HepG2 (cell line): Measurements from ENCODE around the gene KDM6B. TPM values are rescaled to one million over a fixed set of nuclear protein-coding genes. Genes with fewer than 3 reads are reported as not detected.

ENCODE experiments used
- ATAC-seq: fragments of 200-7000 bp; cut with Tn5 transposase; 3 replicates; pipeline ENCODE4 v1.9.1; 2020; ENCODE audit warnings: mild to moderate bottlenecking, moderate library complexity
- BruUV-seq: library from RNA; stranded (reverse); fragments of 400-500 nt; replicated peaks from 2 replicates; lab custom pipeline; 2021; lab: Mats Ljungman, UMichigan
- CTCF ChIA-PET: fragments of 300-600 bp; formaldehyde crosslinking; extraction: SDS; loops from one replicate; lab custom pipeline; 2021; ENCODE audit warnings: low total read pairs, inconsistent platforms, low intra/inter-chr PET ratio; lab: Yijun Ruan, JAX
- POLR2A ChIA-PET: fragments of 350-600 bp; sonication (Branson Sonifier 250); formaldehyde crosslinking; loops from one replicate; lab custom pipeline; 2020; ENCODE audit warnings: antibody characterized with exemption, inconsistent platforms; lab: Yijun Ruan, JAX
- DNase-seq: peaks from one replicate; pipeline ENCODE4 v3.0.0-alpha.2; 2015; ENCODE audit warnings: low spot score
- FAIRE-seq: peaks from 3 replicates; lab custom pipeline; 2011; peaks lifted over from hg19 to GRCh38; lab: Jason Lieb, UNC
- H2AFZ ChIP-seq: one replicate; pipeline ENCODE4 v1.6.1; 2011; ENCODE audit warnings: low read length, inconsistent platforms
- H3K27ac ChIP-seq: fragments of 300-600 bp; 3 replicates; pipeline ENCODE4 v1.8.0; 2011; ENCODE audit warnings: mixed run types, mild to moderate bottlenecking, mixed read lengths, low read length, inconsistent platforms; ENCODE audit not compliant: insufficient read depth; ENCODE audit errors: extremely low read length
- H3K27me3 ChIP-seq, 2 experiments: fragments of 200-600 bp in 1 of 2; 2 replicates in 1 of 2; 3 replicates in 1 of 2; pipeline versions ENCODE4 v1.6.0 to v1.8.0; 2011; ENCODE audit warnings: low read length in 2 of 2, mild to moderate bottlenecking in 2 of 2, moderate library complexity in 2 of 2, inconsistent platforms in 1 of 2; ENCODE audit not compliant: insufficient read depth in 2 of 2, control insufficient read depth in 1 of 2
- H3K36me3 ChIP-seq, 2 experiments: fragments of 200-600 bp in 1 of 2; replicated peaks in 1 of 2; 2 replicates in 1 of 2; 3 replicates in 1 of 2; pipeline versions ENCODE4 v1.5.1 to v1.8.0; 2011; ENCODE audit warnings: low read length in 2 of 2, inconsistent platforms in 1 of 2; ENCODE audit not compliant: insufficient read depth in 2 of 2, control insufficient read depth in 1 of 2
- H3K4me1 ChIP-seq: 2 replicates; pipeline ENCODE4 v1.5.1; 2012; ENCODE audit warnings: low read length, inconsistent platforms; ENCODE audit not compliant: insufficient read depth
- H3K4me2 ChIP-seq: 2 replicates; pipeline ENCODE4 v1.6.0; 2011; ENCODE audit warnings: low read depth, low read length, inconsistent platforms
- H3K4me3 ChIP-seq, 3 experiments: fragments of 200-600 bp in 1 of 3; sonication (generic), shearing (Covaris generic) in 1 of 3; replicated peaks in 1 of 3; 2 replicates each; pipeline ENCODE4 v1.5.1; 2011 to 2016; ENCODE audit warnings: low read length in 3 of 3, inconsistent platforms in 2 of 3, low read depth in 2 of 3, mild to moderate bottlenecking in 2 of 3, control low read depth in 1 of 3, mixed read lengths in 1 of 3; ENCODE audit not compliant: insufficient read depth in 1 of 3
- H3K79me2 ChIP-seq: one replicate; pipeline ENCODE4 v1.6.1; 2011; ENCODE audit warnings: low read length, inconsistent platforms; ENCODE audit not compliant: insufficient read depth
- H3K9ac ChIP-seq: 2 replicates; pipeline ENCODE4 v1.6.0; 2011; ENCODE audit warnings: mild to moderate bottlenecking, low read depth, low read length, inconsistent platforms; ENCODE audit not compliant: insufficient read depth
- H3K9me3 ChIP-seq: 2 replicates; pipeline ENCODE4 v1.5.1; 2012; ENCODE audit warnings: mild to moderate bottlenecking, low read length
- H4K20me1 ChIP-seq: 2 replicates; pipeline ENCODE4 v1.6.0; 2011; ENCODE audit warnings: inconsistent platforms, mild to moderate bottlenecking, low read length, moderate library complexity; ENCODE audit not compliant: insufficient read depth
- AGO1 ChIP-seq: fragments of 200-400 bp; formaldehyde crosslinking; IDR thresholded peaks from 2 replicates; pipeline ENCODE4 v1.6.1; 2017; ENCODE audit warnings: mild to moderate bottlenecking, low read depth, low read length, moderate library complexity; ENCODE audit not compliant: poor library complexity, severe bottlenecking
- ATF7 ChIP-seq, 2 experiments: fragments of 450-650 bp in 1 of 2; sonication (generic) in 1 of 2; formaldehyde crosslinking in 1 of 2; IDR thresholded peaks; 2 replicates each; pipeline versions ENCODE4 v1.4.0 to v1.6.1; 2016 to 2020; ENCODE audit warnings: antibody characterized with exemption in 1 of 2, mild to moderate bottlenecking in 1 of 2, missing genetic modification reagents in 1 of 2
- BRCA1 ChIP-seq: sonication (generic); formaldehyde crosslinking; IDR thresholded peaks from 2 replicates; pipeline ENCODE4 v1.4.0; 2020; ENCODE audit warnings: missing genetic modification reagents
- HMGXB4 ChIP-seq, 2 experiments: sonication (generic) in 1 of 2; formaldehyde crosslinking in 1 of 2; IDR thresholded peaks; 2 replicates each; pipeline versions ENCODE4 v1.4.0 to v1.6.1; 2018 to 2020; ENCODE audit warnings: missing genetic modification reagents in 2 of 2, borderline replicate concordance in 1 of 2, low read depth in 1 of 2, mild to moderate bottlenecking in 1 of 2, missing biosample characterization in 1 of 2
- KDM2A ChIP-seq: sonication (generic); formaldehyde crosslinking; IDR thresholded peaks from 2 replicates; pipeline ENCODE4 v1.4.0; 2020; ENCODE audit warnings: low read depth, missing genetic modification reagents, borderline replicate concordance
- LRRFIP1 ChIP-seq: sonication (generic); formaldehyde crosslinking; conservative IDR thresholded peaks from 2 replicates; pipeline ENCODE4 v1.4.0; 2020; ENCODE audit warnings: missing genetic modification reagents
- PRDM10 ChIP-seq: sonication (generic); formaldehyde crosslinking; IDR thresholded peaks from 2 replicates; pipeline ENCODE4 v1.4.0; 2020; ENCODE audit warnings: low read depth, missing genetic modification reagents
- RARG ChIP-seq: sonication (generic); formaldehyde crosslinking; IDR thresholded peaks from 2 replicates; pipeline ENCODE4 v1.4.0; 2020; ENCODE audit warnings: low read depth, mild to moderate bottlenecking, missing genetic modification reagents
- SIN3A ChIP-seq: IDR thresholded peaks from 2 replicates; pipeline ENCODE4 v1.6.1; 2011; ENCODE audit warnings: low read depth, mild to moderate bottlenecking, control low read depth, low read length, borderline replicate concordance
- SNAPC5 ChIP-seq: sonication (generic); formaldehyde crosslinking; IDR thresholded peaks from 2 replicates; pipeline ENCODE4 v1.8.1; 2023; ENCODE audit warnings: mild to moderate bottlenecking, missing genetic modification reagents, borderline replicate concordance
- SRSF9 ChIP-seq: fragments of 200-400 bp; formaldehyde crosslinking; IDR thresholded peaks from 2 replicates; pipeline ENCODE4 v1.6.1; 2018; ENCODE audit warnings: borderline replicate concordance, mild to moderate bottlenecking, low read depth, low read length; ENCODE audit not compliant: insufficient read depth, poor library complexity, severe bottlenecking
- ZNF558 ChIP-seq: sonication (generic); formaldehyde crosslinking; IDR thresholded peaks from 2 replicates; pipeline ENCODE4 v1.9.0; 2022; ENCODE audit warnings: mild to moderate bottlenecking, missing genetic modification reagents, borderline replicate concordance
- ZNF563 ChIP-seq: sonication (generic); formaldehyde crosslinking; IDR thresholded peaks from 2 replicates; pipeline ENCODE4 v1.8.0; 2022; ENCODE audit warnings: mild to moderate bottlenecking, moderate library complexity, missing genetic modification reagents
- ZNF615 ChIP-seq: sonication (generic); formaldehyde crosslinking; IDR thresholded peaks from 2 replicates; pipeline ENCODE4 v1.5.0; 2020; ENCODE audit warnings: mild to moderate bottlenecking, missing genetic modification reagents, borderline replicate concordance
- WGBS: methylation state at CpG from one replicate; pipeline ENCODE4 v1.1.6; 2017; ENCODE audit warnings: low lambda C conversion rate; 5-methylcytosine and 5-hydroxymethylcytosine counted together
- in situ Hi-C: cut with HindIII; loops from 2 replicates; pipeline ENCODE4 v1.10.0; 2017; ENCODE audit warnings: low pct_unique_long_range_greater_than_20kb; ENCODE audit not compliant: extremely low pct_ligation_motif_present
- intact Hi-C: fragments of 100-400 bp; cut with micrococcal nuclease; formaldehyde crosslinking; loops from one replicate; pipeline ENCODE4 v1.10.0; 2022; ENCODE audit not compliant: unreplicated experiment
- polyA plus RNA-seq, 8 experiments: library from polyadenylated mRNA; depleted of rRNA in 3 of 8; stranded (reverse) in 7 of 8; unstranded in 1 of 8; fragments of >200 nt; fragmentation: Illumina TruSeq in 4 of 8; extraction: Trizol in 4 of 8; gene quantifications; 2 replicates each; pipeline versions ENCODE4 v1.2.1 to v1.2.3, GENCODE V29; 2011 to 2016; ENCODE audit warnings: low read depth in 4 of 8, missing spikeins in 1 of 8, mixed read lengths in 1 of 8; ENCODE audit not compliant: insufficient read depth in 1 of 8
- total RNA-seq, 5 experiments: library from RNA; depleted of rRNA; stranded (reverse); fragments of >200 nt; fragmentation: Illumina TruSeq; extraction: Trizol; gene quantifications; 2 replicates each; pipeline ENCODE4 v1.2.3, GENCODE V29; 2016; ENCODE audit warnings: low read depth in 1 of 5

Gene KDM6B
- total and polyA plus RNA-seq, 2 of the 13 experiments (the other 11 are each of a cell fraction or from before 2014, with no cell fraction given), result 1.3 to 2.1 TPM

- ChIA-PET CTCF (no interaction called here), POLR2A (interaction anchor here (1.4 to 8.2 kb wide), 4 partner anchors 11 to 84 kb away, joined by 4 to 159 read pairs (median 54); partner anchors contain the start of genes CYB5D1, NAA38, RNF227 and TMEM88)
- H3K9ac ChIP-seq, result 0 out of 2 replicates have a peak overlapping the region, but pooled peaks have one; percentile 7
- peaks cover 36% of the 10 kb centered on the region for H3K4me1 ChIP-seq
- ATAC-seq, result no peak
- peaks cover 2% of the 10 kb centered on the region for H3K79me2 ChIP-seq
- no peak for FAIRE-seq
- peak overlapping the region in 1 of 3 experiments; percentile 38; a peak in 1 of 6 replicates for H3K4me3 ChIP-seq
- H4K20me1 ChIP-seq, result no peaks in the 10 kb centered on the region
- no peak for DNase-seq
- no TSS peak for BruUV-seq
- no peaks in the 10 kb centered on the region for H3K9me3 ChIP-seq
- TF ChIP-seq RARG (CRISPR knock-in tag), result no peak
- no peak for TF ChIP-seq SRSF9
- TF ChIP-seq BRCA1 (CRISPR knock-in tag), result no peak
- no peak for TF ChIP-seq SIN3A
- no peak for TF ChIP-seq ATF7 (IDR thresholded peaks at IDR 0.05)
- TF ChIP-seq ATF7 (CRISPR knock-in tag; IDR thresholded peaks at IDR 0.05), result no peak
- TF ChIP-seq AGO1, result peak; percentile 23
- no peak for TF ChIP-seq ZNF615 (CRISPR knock-in tag)
- no peak for TF ChIP-seq ZNF563 (CRISPR knock-in tag)
- no peak for TF ChIP-seq KDM2A (CRISPR knock-in tag)
- TF ChIP-seq LRRFIP1, result no peak
- 0 out of 4 replicates have a peak, but pooled peaks of 1 of the 2 experiments have one; percentile 19 for TF ChIP-seq HMGXB4 (CRISPR knock-in tag; IDR thresholded peaks at IDR 0.05; ENCODE audit: borderline replicate concordance in 1 of 2, low read depth in 1 of 2)
- no peak for TF ChIP-seq SNAPC5 (CRISPR knock-in tag)
- TF ChIP-seq PRDM10 (CRISPR knock-in tag), result peak; percentile 87
- no peak for TF ChIP-seq ZNF558 (CRISPR knock-in tag)
- H2AFZ ChIP-seq, result no peak overlapping the region
- 10% methylated on average over 10 of the region's 10 CpGs for WGBS
- in situ Hi-C loops, result no loop called here
- no peak overlapping the region for H3K27ac ChIP-seq
- intact Hi-C loops, result loop anchor here (5.0 kb wide), 1 partner anchor 85 kb away; no protein-coding TSS in a partner anchor
- peak overlapping the region; percentile 84; the same call in 1 of the 2 replicates for H3K4me2 ChIP-seq
- H3K36me3 ChIP-seq, result no peaks in the 10 kb centered on the region
- H3K27me3 ChIP-seq, result peaks cover 6 to 31% of the 10 kb centered on the region in 2 experiments; a peak in 4 of 5 replicates
These were observed 1.6 kb upstream of the KDM6B start for GRCh38 chr17:7832431-7832830.
